Stomach (tissue), 9 donors: ENCODE results near the gene PCDH9. TPM values are rescaled to one million over a fixed set of nuclear protein-coding genes. Genes with fewer than 3 reads are reported as not detected.

Experiments
- DNase-seq, 2 donors: peaks; one replicate each; pipeline versions ENCODE4 v3.0.0 to v3.0.0-alpha.2; 2013 to 2019
- H3K27ac ChIP-seq, 5 donors: fragments of 200-600 bp in 4 of 5; sonication (generic) in 4 of 5; one replicate each; pipeline ENCODE4 v1.5.1; 2013 to 2019; ENCODE audit warnings: mild to moderate bottlenecking in 1 of 5, moderate library complexity in 1 of 5
- H3K27me3 ChIP-seq, 3 donors: fragments of 200-600 bp; sonication (generic); one replicate each; pipeline ENCODE4 v1.5.1; 2017 to 2019; ENCODE audit warnings: mixed run types in 1 of 3
- H3K36me3 ChIP-seq, 4 donors: fragments of 200-600 bp; sonication (generic); 1 replicate in 3 of 4; 2 replicates in 1 of 4; pipeline ENCODE4 v1.5.1; 2016 to 2019
- H3K4me1 ChIP-seq, 4 donors: fragments of 200-600 bp; sonication (generic); one replicate each; pipeline ENCODE4 v1.5.1; 2016 to 2019
- H3K4me3 ChIP-seq, 4 donors: fragments of 200-600 bp; sonication (generic) in 3 of 4; one replicate each; pipeline ENCODE4 v1.5.1; 2016 to 2019; ENCODE audit warnings: mild to moderate bottlenecking in 1 of 4
- H3K9me3 ChIP-seq, 4 donors: fragments of 200-600 bp; sonication (generic); one replicate each; pipeline ENCODE4 v1.5.1; 2016 to 2019
- EP300 ChIP-seq: sonication (generic); formaldehyde crosslinking; IDR thresholded peaks from one replicate; pipeline ENCODE4 v1.6.1; 2017; ENCODE audit warnings: antibody characterized with exemption
- POLR2A ChIP-seq, 4 donors: fragments of 450-650 bp; IDR thresholded peaks; one replicate each; pipeline ENCODE4 v1.6.1; 2016; ENCODE audit warnings: antibody characterized with exemption in 4 of 4, control low read depth in 2 of 4, mild to moderate bottlenecking in 1 of 4, moderate library complexity in 1 of 4
- POLR2AphosphoS5 ChIP-seq, 3 donors: sonication (generic); formaldehyde crosslinking; IDR thresholded peaks; one replicate each; pipeline ENCODE4 v1.6.1; 2016; ENCODE audit warnings: antibody characterized with exemption in 3 of 3
- WGBS, 5 donors: extraction: QIAGEN DNeasy Blood & Tissue Kit in 3 of 5; methylation state at CpG; one replicate each; pipeline versions ENCODE4 v1.1.5 to v1.1.7; 2013 to 2018; 5-methylcytosine and 5-hydroxymethylcytosine counted together
- intact Hi-C: fragments of 100-400 bp; cut with DNase I; formaldehyde crosslinking; loops from one replicate; pipeline ENCODE4 v1.15.1; 2023; ENCODE audit warnings: low total_unique reads
- polyA plus RNA-seq, 3 donors: library from polyadenylated mRNA; stranded (reverse); fragments of 200-250 nt; gene quantifications; one replicate each; pipeline ENCODE4 v1.2.3, GENCODE V29; 2013
- total RNA-seq, 5 donors: library from RNA; depleted of rRNA; stranded (reverse); fragments of >200 nt; gene quantifications; one replicate each; pipeline versions ENCODE4 v1.1.0 to v1.2.3, GENCODE V29; 2014 to 2016
- TF ChIP-seq, protein P1 (sequence below), 7 experiments: fragments of 450-650 bp in 4 of 7; fragments of 200-600 bp in 3 of 7; sonication (generic) in 3 of 7; IDR thresholded peaks; one replicate each; pipeline ENCODE4 v1.5.1; 2016 to 2019; ENCODE audit warnings: antibody characterized with exemption in 7 of 7, control low read depth in 2 of 7, mild to moderate bottlenecking in 1 of 7
- donor health status: healthy with polysubstance abuse.
- donor health status: Bipolar disorder and iron deficiency.
- donor health status: healthy.

The PCDH9 gene
- total and polyA plus RNA-seq, 8 donors, result 0.40 to 36.2 (median 3.7) TPM

DNA sequence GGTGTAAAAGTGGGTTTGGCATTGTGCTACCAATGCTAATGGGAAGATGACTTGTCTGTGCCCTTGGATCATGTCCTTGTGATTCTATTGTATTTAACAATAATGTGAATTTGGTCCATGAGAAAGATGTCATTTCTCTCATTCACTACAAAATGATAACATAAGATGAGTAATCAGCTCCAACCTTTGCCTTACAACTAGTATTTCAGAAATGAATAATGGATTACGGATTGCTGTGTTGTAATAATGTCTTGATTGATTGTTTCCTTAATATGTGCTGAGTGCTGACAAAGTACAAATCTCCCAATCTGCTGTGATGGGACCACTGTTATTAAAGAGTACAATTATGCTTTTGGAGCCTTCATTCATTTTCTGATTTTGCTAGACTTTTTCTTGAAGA, 375.0 kb downstream of the PCDH9 start:
- Histone ChIP-seq H3K27me3 (no peaks in the 10 kb centered on the region), H3K4me1 (no peaks in the 10 kb centered on the region), H3K36me3 (no peaks in the 10 kb centered on the region), H3K27ac (no peak overlapping the region), H3K9me3 (no peaks in the 10 kb centered on the region), H3K4me3 (no peak overlapping the region)
- 82 to 96% (median 87%) methylated on average over 1 of the region's 1 CpG for WGBS, 5 donors
- intact Hi-C loops, result no loop called here
- DNase-seq, result no peak
- TF ChIP-seq POLR2AphosphoS5 (IDR thresholded peaks at IDR 0.05) (no peak), POLR2A (IDR thresholded peaks at IDR 0.05) (no peak), EP300 (no peak)
- TF ChIP-seq, protein P1, sequence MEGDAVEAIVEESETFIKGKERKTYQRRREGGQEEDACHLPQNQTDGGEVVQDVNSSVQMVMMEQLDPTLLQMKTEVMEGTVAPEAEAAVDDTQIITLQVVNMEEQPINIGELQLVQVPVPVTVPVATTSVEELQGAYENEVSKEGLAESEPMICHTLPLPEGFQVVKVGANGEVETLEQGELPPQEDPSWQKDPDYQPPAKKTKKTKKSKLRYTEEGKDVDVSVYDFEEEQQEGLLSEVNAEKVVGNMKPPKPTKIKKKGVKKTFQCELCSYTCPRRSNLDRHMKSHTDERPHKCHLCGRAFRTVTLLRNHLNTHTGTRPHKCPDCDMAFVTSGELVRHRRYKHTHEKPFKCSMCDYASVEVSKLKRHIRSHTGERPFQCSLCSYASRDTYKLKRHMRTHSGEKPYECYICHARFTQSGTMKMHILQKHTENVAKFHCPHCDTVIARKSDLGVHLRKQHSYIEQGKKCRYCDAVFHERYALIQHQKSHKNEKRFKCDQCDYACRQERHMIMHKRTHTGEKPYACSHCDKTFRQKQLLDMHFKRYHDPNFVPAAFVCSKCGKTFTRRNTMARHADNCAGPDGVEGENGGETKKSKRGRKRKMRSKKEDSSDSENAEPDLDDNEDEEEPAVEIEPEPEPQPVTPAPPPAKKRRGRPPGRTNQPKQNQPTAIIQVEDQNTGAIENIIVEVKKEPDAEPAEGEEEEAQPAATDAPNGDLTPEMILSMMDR (IDR thresholded peaks at IDR 0.05), result no peak

DNA sequence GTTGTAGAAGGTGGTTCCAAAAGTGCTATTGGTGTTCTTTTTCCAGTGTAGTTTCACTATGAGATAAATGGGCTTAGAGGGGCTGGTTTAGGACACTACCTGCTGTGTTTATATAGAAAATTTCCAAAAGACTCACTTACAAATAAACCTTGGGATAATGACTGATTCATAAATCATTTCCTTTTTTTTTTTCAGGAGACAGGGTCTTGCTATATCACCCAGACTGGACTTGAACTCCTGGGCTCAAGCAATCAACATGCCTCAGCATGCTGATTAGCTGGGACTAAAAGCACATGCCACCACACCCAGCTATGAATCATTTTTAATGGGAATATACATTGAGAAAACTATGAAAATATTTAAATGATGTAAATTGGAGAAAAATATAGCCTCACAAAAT, 376.6 kb downstream of the PCDH9 start:
- Histone ChIP-seq H3K36me3 (no peaks in the 10 kb centered on the region), H3K27me3 (no peaks in the 10 kb centered on the region), H3K4me1 (no peaks in the 10 kb centered on the region), H3K27ac (no peak overlapping the region), H3K4me3 (no peak overlapping the region), H3K9me3 (no peaks in the 10 kb centered on the region)
- intact Hi-C loops, result no loop called here
- no peak for TF ChIP-seq POLR2AphosphoS5 (IDR thresholded peaks at IDR 0.05)
- no peak for TF ChIP-seq EP300
- no peak for TF ChIP-seq POLR2A (IDR thresholded peaks at IDR 0.05)
- TF ChIP-seq, protein P1 (IDR thresholded peaks at IDR 0.05), result no peak
- DNase-seq, result no peak

DNA sequence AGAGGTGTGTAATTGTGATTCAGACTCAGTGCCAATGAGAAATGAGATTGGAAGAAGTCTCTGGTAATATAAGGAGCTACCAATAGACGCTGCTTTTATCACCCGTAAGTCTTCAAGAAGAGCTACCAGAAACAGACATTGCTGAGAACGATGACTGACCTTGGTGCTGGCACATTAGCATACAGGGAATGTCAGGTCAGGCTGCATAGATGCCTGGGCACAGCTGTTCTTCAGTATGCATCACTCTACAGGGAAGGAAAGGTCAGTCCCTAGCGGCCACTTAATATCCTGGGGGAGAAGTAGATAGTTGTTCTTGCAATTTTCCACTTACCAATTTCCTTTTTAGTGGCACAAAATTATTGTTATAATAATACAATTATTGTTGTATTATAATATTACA, 380.4 kb downstream of the PCDH9 start:
- H3K4me3 ChIP-seq, result no peak overlapping the region
- no peaks in the 10 kb centered on the region for H3K27me3 ChIP-seq
- peaks cover 0 to 5% (median 0%) of the 10 kb centered on the region in 4 donors for H3K9me3 ChIP-seq
- H3K4me1 ChIP-seq, result no peaks in the 10 kb centered on the region
- no peak for DNase-seq
- 86 to 93% (median 88%) methylated on average over 4 of the region's 4 CpGs for whole genome bisulfite sequencing, 5 donors
- no peak for TF ChIP-seq POLR2A (IDR thresholded peaks at IDR 0.05)
- TF ChIP-seq, protein P1 (IDR thresholded peaks at IDR 0.05), result no peak
- no peak for TF ChIP-seq POLR2AphosphoS5 (IDR thresholded peaks at IDR 0.05)
- no peak for TF ChIP-seq EP300
- intact Hi-C loops, result no loop called here
- H3K36me3 ChIP-seq, result no peaks in the 10 kb centered on the region
- H3K27ac ChIP-seq, result no peak overlapping the region

DNA sequence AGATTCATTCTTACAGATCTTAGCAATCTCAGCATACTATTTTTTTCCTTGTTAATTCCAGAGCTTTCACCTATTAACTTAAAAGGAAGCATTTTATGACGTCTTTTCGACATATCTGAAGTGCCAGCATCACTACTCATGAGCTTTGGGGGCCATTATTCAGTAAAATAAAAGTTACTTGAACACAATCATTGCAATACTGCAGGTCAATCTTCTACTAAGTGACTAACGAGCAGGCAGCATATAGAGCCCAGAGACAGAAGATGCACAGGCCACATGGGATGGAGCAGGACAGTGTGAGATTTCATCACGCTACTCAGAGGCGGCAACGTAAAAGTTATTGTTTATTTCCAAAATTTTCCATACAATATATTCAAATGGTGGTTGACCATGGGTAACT, 382.6 kb downstream of the PCDH9 start:
- no peaks in the 10 kb centered on the region for H3K36me3 ChIP-seq
- TF ChIP-seq, protein P1 (IDR thresholded peaks at IDR 0.05), result no peak
- no peak for TF ChIP-seq POLR2AphosphoS5 (IDR thresholded peaks at IDR 0.05)
- TF ChIP-seq POLR2A (IDR thresholded peaks at IDR 0.05), result no peak
- no peak for TF ChIP-seq EP300
- WGBS, 5 donors, result 91 to 96% (median 95%) methylated on average over 6 of the region's 6 CpGs
- no peaks in the 10 kb centered on the region for H3K4me1 ChIP-seq
- H3K9me3 ChIP-seq, result peaks cover 0 to 5% (median 0%) of the 10 kb centered on the region in 4 donors
- intact Hi-C loops, result no loop called here
- no peak for DNase-seq
- no peaks in the 10 kb centered on the region for H3K27me3 ChIP-seq
- H3K27ac ChIP-seq, result no peak overlapping the region
- no peak overlapping the region for H3K4me3 ChIP-seq
